Keratinocyte (primary cell): Measurements from ENCODE around the gene CDHR3.

Source experiments
- EZH2 ChIP-seq: IDR thresholded peaks from one replicate; pipeline ENCODE4 v1.6.1; 2012; ENCODE audit warnings: inconsistent platforms, mild to moderate bottlenecking, low read length, moderate library complexity
- TF ChIP-seq, protein P1 (sequence below), 3 experiments: IDR thresholded peaks in 1 of 3; conservative IDR thresholded peaks in 1 of 3; optimal IDR thresholded peaks in 1 of 3; 2 replicates in 2 of 3; 3 replicates in 1 of 3; pipeline versions ENCODE3 to v1.5.1; 2011; ENCODE audit warnings: low read length in 3 of 3, mild to moderate bottlenecking in 3 of 3, moderate library complexity in 2 of 3, control low read depth in 1 of 3, inconsistent platforms in 1 of 3; ENCODE audit not compliant: insufficient read depth in 2 of 3; ENCODE audit errors: extremely low read depth in 1 of 3

DNA sequence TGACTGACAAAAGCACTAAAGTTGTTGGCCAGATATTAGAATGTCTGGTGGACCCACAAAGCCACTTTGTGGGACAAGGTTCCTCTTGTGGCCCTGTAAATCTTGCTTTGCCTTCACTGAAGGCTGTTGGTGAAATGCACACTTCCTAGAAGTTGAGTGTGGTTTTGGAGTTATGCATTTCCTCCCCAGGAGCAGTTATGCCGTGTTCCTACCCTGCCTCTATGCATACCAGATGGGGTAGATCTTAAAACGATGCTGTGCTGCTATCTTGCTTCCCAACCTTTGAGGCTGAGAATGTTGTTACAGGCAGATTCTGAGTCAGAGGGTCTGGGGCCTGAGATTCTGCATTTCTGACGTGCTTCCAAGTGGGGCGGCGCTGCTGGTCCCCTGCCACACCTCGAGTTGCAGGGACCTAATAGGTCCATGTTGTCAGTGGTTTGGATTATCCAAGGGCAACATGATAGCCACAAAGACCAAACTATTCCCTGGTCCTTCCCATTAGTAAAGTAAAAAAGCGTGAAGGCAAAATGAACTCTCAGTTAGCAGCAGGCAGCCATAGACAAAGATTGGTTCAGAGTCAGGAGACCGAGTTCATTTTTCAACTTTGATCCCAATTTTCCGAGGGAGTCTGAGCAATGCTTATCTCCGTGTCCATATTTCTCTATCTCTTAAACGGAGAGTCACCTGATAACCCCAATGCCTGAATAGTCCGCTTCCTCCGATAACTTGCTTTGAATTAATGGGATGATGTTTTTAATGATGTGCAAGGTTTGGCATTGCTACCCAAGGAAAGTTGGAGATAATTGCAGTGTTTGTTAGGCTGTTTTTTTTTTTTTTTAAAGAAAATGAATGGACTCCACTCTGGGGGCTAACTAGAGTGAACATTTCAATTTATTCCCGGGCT lies 55.8 kb downstream of the CDHR3 start:
- TF ChIP-seq, protein P1, sequence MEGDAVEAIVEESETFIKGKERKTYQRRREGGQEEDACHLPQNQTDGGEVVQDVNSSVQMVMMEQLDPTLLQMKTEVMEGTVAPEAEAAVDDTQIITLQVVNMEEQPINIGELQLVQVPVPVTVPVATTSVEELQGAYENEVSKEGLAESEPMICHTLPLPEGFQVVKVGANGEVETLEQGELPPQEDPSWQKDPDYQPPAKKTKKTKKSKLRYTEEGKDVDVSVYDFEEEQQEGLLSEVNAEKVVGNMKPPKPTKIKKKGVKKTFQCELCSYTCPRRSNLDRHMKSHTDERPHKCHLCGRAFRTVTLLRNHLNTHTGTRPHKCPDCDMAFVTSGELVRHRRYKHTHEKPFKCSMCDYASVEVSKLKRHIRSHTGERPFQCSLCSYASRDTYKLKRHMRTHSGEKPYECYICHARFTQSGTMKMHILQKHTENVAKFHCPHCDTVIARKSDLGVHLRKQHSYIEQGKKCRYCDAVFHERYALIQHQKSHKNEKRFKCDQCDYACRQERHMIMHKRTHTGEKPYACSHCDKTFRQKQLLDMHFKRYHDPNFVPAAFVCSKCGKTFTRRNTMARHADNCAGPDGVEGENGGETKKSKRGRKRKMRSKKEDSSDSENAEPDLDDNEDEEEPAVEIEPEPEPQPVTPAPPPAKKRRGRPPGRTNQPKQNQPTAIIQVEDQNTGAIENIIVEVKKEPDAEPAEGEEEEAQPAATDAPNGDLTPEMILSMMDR (optimal IDR thresholded peaks at IDR 0.05 in 1 of 3, IDR thresholded peaks at IDR 0.05 in 1 of 3, conservative IDR thresholded peaks at IDR 0.05 in 1 of 3; ENCODE audit: extremely low read depth in 1 of 3, insufficient read depth in 2 of 3, low read length in 3 of 3), result no peak
- no peak for TF ChIP-seq EZH2
